Astrocyte of the cerebellum (primary cell): ENCODE data around the gene FOXE1.
A peak's percentile ranks its signal among the peaks of the same experiment; 100 is the strongest.

Experiments used
- DNase-seq: peaks from one replicate; pipeline ENCODE4 v3.0.0-alpha.2; 2011; ENCODE audit warnings: low read depth
- H3K4me3 ChIP-seq: 2 replicates; pipeline ENCODE4 v1.5.1; 2011; ENCODE audit warnings: mild to moderate bottlenecking, low read depth, low read length, moderate library complexity
- in situ Hi-C: cut with HindIII; loops from 2 replicates; pipeline ENCODE4 v1.10.0; 2017; ENCODE audit warnings: low sequenced_read_pairs
- TF ChIP-seq, protein P1 (sequence below): IDR thresholded peaks from 2 replicates; pipeline ENCODE4 v1.5.1; 2012; ENCODE audit warnings: low read length, low read depth, moderate library complexity, mild to moderate bottlenecking; ENCODE audit errors: missing control alignments

FOXE1 gene

GRCh38 chr9:97830884-97831829, 21.9 kb upstream of the FOXE1 start:
- in situ Hi-C loops: no loop called here
- no peak for DNase-seq

DNA sequence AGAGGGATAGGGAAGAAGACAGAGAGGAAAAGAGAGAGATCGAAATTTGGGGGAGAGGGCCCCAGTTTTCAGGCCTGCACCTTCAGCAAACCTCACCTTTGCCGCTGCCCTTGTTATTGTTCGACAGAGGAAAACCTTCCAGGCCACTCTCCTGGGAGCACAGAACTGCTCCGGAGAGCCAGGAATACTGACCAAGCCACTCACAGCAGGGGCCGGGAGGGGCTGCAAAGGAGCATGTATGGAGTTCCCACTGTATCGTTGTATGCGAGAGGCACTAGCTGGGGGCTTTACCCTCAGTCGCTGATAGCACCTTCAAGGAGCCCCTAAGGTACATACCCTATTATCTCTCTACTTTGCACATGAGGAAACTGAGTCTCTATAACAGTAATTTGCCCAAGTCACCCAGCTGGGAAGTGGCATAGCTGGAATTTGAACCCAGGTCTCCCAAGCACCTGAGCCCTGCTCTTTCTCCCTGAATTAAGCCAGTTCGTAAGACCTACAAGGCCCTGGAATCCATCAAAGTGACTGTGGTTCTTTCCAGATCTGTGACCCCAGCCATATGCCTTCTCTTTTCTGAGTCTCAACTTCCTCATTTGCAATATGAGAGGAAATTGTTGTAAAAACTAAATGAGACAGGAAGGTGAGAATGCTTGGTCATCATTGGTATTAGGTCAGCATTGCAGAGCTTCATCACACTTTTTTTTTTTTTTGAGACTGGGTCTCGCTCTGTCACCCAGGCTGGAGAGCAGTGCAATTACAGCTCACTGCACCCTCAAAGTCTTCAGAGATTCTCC, 21.0 kb upstream of the FOXE1 start:
- DNase-seq: no peak
- H3K4me3 ChIP-seq: no peak overlapping the region
- in situ Hi-C loops: no loop called here
- TF ChIP-seq, protein P1, sequence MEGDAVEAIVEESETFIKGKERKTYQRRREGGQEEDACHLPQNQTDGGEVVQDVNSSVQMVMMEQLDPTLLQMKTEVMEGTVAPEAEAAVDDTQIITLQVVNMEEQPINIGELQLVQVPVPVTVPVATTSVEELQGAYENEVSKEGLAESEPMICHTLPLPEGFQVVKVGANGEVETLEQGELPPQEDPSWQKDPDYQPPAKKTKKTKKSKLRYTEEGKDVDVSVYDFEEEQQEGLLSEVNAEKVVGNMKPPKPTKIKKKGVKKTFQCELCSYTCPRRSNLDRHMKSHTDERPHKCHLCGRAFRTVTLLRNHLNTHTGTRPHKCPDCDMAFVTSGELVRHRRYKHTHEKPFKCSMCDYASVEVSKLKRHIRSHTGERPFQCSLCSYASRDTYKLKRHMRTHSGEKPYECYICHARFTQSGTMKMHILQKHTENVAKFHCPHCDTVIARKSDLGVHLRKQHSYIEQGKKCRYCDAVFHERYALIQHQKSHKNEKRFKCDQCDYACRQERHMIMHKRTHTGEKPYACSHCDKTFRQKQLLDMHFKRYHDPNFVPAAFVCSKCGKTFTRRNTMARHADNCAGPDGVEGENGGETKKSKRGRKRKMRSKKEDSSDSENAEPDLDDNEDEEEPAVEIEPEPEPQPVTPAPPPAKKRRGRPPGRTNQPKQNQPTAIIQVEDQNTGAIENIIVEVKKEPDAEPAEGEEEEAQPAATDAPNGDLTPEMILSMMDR: no peak

More at GRCh38 chr9:97830884-97831829, 21.9 kb upstream of the FOXE1 start:
- no peak overlapping the region for H3K4me3 ChIP-seq
- TF ChIP-seq, protein P1: no peak

GRCh38 chr9:97840521-97840920, 12.5 kb upstream of the FOXE1 start:
- TF ChIP-seq, protein P1: no peak
- no peak overlapping the region for H3K4me3 ChIP-seq
- in situ Hi-C loops: no loop called here
- no peak for DNase-seq

GRCh38 chr9:97842960-97843359, 10.1 kb upstream of the FOXE1 start:
- no peak overlapping the region for H3K4me3 ChIP-seq
- no peak for DNase-seq
- in situ Hi-C loops: no loop called here
- TF ChIP-seq, protein P1: no peak

DNA sequence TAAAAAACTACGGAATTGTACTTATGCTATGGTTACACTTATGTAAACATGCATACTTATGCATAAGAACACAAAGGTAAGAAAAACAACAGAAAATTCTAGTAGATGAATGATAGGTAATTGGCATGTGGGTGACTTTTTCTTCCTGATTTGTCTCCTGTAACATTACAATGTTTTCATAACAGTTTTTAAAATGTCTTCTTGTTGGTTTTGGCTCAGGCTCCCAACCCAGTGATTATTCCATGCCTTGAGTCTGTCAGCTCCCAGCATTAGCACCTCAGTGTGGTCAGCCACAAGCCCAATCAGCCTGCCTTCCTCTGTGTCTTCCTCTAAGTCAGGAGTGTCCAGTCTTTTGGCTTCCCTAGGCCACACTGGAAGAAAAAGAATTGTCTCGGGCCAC, 7.9 kb upstream of the FOXE1 start:
- in situ Hi-C loops: no loop called here
- peak; percentile 23 for DNase-seq
- H3K4me3 ChIP-seq: no peak overlapping the region
- TF ChIP-seq, protein P1: no peak

- no peak overlapping the region for H3K4me3 ChIP-seq
- TF ChIP-seq, protein P1: no peak
- DNase-seq: no peak
- in situ Hi-C loops: no loop called here
Observed at GRCh38 chr9:97845763-97846162, 7.3 kb upstream of the FOXE1 start.
